Epithelial cell of esophagus (primary cell): ENCODE data around the gene LBX2.
A peak's percentile ranks its signal among the peaks of the same experiment; 100 is the strongest.

ENCODE experiments used
- DNase-seq: peaks from one replicate; pipeline ENCODE4 v3.0.0; 2010; ENCODE audit warnings: low read depth
- H3K4me3 ChIP-seq: 2 replicates; pipeline ENCODE4 v1.5.1; 2011; ENCODE audit warnings: mild to moderate bottlenecking, low read length, control low read depth
- TF ChIP-seq, protein P1 (sequence below): IDR thresholded peaks from 2 replicates; pipeline ENCODE4 v1.5.1; 2011; ENCODE audit warnings: low read depth, mild to moderate bottlenecking, low read length, control low read depth, inconsistent platforms; ENCODE audit not compliant: insufficient read depth; ENCODE audit errors: missing control alignments

Gene LBX2

GRCh38 chr2:74507926-74508520 is 8.6 kb upstream of the LBX2 start:
- H3K4me3 ChIP-seq = peak overlapping the region; percentile 97
- TF ChIP-seq, protein P1, sequence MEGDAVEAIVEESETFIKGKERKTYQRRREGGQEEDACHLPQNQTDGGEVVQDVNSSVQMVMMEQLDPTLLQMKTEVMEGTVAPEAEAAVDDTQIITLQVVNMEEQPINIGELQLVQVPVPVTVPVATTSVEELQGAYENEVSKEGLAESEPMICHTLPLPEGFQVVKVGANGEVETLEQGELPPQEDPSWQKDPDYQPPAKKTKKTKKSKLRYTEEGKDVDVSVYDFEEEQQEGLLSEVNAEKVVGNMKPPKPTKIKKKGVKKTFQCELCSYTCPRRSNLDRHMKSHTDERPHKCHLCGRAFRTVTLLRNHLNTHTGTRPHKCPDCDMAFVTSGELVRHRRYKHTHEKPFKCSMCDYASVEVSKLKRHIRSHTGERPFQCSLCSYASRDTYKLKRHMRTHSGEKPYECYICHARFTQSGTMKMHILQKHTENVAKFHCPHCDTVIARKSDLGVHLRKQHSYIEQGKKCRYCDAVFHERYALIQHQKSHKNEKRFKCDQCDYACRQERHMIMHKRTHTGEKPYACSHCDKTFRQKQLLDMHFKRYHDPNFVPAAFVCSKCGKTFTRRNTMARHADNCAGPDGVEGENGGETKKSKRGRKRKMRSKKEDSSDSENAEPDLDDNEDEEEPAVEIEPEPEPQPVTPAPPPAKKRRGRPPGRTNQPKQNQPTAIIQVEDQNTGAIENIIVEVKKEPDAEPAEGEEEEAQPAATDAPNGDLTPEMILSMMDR = no peak
- peak; percentile 45 for DNase-seq

DNA sequence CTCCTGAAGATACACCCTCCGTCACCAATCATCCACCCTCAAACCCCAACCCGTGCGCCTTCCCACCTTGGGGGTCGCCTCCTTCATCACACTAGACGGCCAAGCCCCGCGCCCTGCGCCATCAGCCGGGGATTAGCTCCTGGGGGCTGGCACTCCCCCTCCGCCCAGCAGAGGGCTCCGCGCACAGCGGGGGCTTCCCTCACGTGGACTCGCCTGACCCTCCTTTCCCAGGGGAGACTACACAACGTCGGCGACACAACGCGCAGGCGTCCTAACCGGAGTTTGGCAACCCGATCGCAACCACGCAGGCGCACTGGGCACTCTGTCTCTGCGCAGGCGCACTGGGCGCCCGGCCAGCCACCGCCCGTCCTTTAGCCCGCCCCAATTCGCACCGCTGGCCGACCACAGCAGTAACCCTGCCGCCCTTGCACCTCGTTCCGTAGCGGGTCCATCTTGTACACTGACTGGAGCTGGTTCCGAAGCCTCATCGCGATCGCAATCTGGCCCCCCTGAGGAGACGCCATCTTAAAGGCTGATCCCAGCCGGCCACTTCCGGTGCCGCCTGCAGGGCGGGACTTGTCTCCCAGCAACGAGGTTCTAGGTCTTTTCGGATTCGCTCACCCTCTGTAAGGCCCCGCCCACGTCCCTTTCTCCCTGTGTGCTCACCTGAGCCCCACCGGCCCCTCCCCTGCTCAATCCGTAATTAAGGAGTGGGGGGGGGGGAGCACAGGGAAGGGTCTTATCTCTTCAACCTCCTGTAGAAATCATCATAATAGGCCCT is 7.9 kb upstream of the LBX2 start, which contains the start of gene PCGF1:
Gene PCGF1, minus strand, starts transcription at position 551 of the 781 bp plus-strand sequence. Its CDS starts 27 bp downstream, at position 524.
- TF ChIP-seq, protein P1 = no peak
- peak; percentile 99 for DNase-seq
- H3K4me3 ChIP-seq = peak within 1 kb of the TSS; percentile 97

DNA sequence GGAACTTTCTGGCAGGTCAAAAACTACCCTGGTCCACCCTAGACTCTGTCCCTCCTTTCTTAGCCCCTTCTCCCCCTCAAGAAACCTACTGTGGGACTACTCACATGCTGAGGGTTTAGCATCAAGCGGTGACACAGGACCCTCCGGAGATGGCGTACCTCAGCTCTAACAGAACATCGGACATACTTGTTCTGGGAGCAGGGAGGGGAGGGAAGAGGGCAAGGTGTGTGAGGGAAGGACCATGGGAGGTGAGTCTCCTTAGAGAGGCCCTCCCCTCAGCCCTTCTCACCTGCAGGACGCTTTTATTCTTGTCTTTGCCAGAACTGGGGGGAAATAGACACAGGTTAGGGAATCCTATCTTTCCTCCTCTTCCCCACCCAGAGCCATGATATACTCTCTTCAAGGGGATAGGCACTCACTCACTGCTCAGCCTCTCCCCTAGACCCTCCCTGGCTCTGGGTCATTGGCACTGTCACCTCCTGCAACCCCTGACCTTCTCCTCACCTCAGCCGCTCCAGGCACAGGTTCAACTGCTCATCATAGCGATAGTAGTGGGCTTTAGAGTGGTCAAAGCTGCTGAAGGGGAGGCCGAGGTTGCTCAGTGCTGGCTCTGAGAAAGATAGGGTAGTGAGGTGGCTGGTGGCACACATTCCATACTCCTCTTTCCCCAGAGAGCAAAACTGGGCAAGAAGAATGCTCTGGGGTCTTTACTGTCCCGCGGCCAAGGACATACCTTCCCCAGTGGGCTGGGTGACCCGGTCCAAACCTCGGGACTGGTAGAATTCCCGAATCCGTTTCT is 6.2 kb upstream of the LBX2 start:
- no peak for DNase-seq
- TF ChIP-seq, protein P1 = no peak
- peak overlapping the region; percentile 18 for H3K4me3 ChIP-seq

GRCh38 chr2:74504591-74504990 is 5.2 kb upstream of the LBX2 start:
- TF ChIP-seq, protein P1 = no peak

DNA sequence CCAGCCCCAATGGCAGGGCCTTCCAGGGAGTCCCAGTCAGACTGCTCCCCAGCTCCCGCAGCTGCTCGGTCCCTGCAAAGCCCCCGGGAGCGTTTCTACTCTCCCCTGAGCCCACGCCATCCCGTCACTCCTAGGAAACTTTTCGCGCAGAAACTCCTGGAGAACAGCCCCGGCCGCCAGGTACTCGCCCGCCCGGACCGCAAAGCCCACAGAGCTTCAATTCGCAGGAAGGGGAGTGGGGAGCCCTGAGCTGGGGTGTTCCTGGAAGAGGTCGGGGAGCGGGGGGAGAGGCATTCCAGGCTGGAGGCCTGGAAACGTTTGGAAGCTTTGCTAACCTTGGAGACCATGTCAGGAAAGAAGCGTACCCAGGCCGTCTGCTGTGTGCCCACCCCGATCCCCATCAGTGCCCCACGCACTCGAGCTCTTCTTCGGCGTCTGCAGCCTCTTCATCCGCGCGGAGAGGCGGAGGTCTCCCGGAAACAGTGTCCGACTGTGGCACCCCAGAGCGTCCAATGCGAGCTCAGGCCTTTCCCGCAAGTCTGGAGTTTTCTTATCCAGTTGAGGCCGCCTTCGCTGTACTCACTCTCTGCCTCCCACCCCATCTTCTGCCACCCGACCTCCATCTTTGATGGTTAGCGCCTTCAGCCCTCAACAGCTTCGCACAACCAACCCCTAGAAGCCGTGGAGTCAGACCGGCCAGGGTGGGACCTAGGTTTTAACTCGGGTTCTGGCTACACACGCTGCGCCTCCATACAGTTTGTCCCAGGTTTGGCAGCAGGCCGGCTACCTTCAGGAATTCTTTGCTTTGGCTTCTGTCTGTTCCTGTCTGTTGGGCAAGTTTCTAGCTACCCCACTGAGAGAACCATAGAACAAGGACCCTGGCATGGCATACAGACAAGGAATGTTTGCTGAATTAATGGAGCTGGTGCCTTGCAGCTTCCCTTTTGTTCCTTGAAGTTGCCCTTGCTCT is 4.4 kb upstream of the LBX2 start:
- peak overlapping the region; percentile 55 for H3K4me3 ChIP-seq
- TF ChIP-seq, protein P1 = no peak
- no peak for DNase-seq

More at GRCh38 chr2:74504591-74504990, 5.2 kb upstream of the LBX2 start:
- no peak for DNase-seq
- no peak overlapping the region for H3K4me3 ChIP-seq
